ENCODE data around the gene TUBA3E.
"Not testable (repeated sequence)": the region's sequence is repeated elsewhere in the genome, so short reads cannot be mapped to it uniquely, and the experiment has no call there.

The TUBA3E gene

DNA sequence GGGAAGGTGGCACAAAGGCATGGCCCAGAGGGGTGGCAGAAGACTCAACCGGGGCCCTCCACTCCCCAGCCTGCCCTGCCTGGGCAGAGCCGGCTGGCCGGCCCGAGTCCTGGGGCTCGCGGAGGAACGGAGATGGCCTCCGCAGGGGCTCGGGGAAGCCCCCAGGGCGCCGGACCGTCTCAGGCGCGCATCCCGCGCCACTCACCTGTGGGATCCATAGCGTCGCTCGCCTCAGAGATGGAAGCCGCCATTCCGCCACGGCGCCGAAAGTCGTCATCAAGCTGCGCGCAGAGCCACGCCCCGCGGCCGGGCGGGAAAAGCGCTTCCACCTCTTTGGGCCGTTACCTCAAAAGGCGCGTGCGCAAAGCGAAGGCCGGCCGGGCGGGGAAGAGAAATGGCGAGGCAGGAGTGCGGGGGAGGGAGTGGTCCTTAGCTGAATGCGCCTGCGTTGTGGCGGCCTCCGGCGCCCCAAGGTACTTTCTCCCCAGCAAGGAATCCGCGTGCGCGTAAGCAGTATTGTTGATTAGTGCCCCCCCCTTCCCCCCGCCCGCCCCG lies 16.8 kb downstream of the TUBA3E start, which contains the start of gene SMPD4:
Gene SMPD4, minus strand, starts transcription at position 278 of the 555 bp plus-strand sequence. CDS start 5,010 bp downstream, outside the sequence.
- TF ChIP-seq, protein P1, sequence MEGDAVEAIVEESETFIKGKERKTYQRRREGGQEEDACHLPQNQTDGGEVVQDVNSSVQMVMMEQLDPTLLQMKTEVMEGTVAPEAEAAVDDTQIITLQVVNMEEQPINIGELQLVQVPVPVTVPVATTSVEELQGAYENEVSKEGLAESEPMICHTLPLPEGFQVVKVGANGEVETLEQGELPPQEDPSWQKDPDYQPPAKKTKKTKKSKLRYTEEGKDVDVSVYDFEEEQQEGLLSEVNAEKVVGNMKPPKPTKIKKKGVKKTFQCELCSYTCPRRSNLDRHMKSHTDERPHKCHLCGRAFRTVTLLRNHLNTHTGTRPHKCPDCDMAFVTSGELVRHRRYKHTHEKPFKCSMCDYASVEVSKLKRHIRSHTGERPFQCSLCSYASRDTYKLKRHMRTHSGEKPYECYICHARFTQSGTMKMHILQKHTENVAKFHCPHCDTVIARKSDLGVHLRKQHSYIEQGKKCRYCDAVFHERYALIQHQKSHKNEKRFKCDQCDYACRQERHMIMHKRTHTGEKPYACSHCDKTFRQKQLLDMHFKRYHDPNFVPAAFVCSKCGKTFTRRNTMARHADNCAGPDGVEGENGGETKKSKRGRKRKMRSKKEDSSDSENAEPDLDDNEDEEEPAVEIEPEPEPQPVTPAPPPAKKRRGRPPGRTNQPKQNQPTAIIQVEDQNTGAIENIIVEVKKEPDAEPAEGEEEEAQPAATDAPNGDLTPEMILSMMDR (IDR thresholded peaks at IDR 0.05; ENCODE audit: control insufficient read depth, extremely low read depth, insufficient read depth) = no peak
- peak; percentile 70 for DNase-seq (ENCODE audit: low read depth)
- H3K4me3 ChIP-seq (ENCODE audit: low read depth, low read length) = peak within 1 kb of the TSS; percentile 78

- not testable (repeated sequence) for DNase-seq (ENCODE audit: low read depth)
Measured at GRCh38 chr2:130180404-130181324, 17.6 kb downstream of the TUBA3E start.

DNA sequence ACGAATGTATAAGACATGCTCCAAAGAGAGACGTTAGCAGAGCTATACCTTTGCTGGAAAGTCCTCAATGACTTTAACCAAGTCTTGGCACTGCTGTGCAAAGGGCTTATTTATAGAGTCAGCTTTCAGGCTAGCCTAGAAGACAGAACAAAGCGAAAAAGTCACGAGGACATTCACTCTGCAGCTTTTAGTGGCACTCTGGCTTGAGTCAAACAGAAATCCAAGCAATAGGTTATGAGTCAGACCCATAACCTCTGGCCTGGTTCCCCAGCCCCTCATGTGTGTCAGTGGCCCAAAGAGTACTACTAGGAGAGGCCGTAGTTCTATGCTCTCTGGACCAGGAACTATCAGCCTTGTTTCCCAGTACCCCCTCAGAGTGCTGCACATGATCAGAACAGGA lies 23.4 kb downstream of the TUBA3E start:
- DNase-seq (ENCODE audit: low read depth); H3K4me3 ChIP-seq (ENCODE audit: low read depth, low read length): not testable (repeated sequence)

More at GRCh38 chr2:130180404-130181324, 17.6 kb downstream of the TUBA3E start:
- peak overlapping the region; percentile 78 for H3K4me3 ChIP-seq (ENCODE audit: low read depth, low read length)

DNA sequence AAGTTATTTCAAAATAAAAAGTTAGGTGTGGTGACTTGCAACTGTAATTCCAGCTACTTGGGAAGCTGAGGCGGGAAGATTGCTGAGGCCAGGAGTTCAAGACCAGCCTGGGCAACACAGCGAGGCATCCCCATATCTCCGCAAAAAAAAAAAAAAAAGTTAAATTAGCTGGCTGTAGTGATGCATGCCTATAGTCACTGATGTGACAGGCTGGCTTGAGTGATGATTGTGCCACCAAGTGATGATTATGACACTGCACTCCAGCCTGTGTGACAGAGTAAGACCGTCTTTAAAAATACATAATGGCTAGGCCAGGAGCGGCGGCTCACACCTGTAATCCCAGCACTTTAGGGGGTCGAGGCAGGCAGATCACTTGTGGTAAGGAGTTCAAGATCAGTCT lies 28.3 kb downstream of the TUBA3E start:
- TF ChIP-seq, protein P1 (IDR thresholded peaks at IDR 0.05; ENCODE audit: control insufficient read depth, extremely low read depth, insufficient read depth) = no peak
- no peak overlapping the region for H3K4me3 ChIP-seq (ENCODE audit: low read depth, low read length)
- no peak for DNase-seq (ENCODE audit: low read depth)

DNA sequence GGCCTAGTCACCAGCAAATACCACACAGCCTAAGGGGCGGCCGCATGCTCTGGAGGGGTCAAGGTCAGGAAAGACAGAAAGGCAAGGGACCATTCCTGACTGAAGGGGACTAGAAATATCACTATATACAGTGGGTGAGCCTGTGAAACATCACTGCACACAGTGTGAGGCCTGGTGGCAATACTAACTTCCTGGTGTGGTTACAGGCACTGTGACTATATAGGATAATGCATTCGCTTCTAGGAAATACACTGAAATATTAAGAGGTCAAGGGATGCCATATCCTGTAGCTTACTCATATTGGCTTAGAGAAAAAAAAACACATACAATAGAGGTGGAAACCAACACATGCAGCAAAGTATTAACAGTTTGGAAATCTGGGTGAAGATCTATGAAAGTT lies 29.1 kb downstream of the TUBA3E start:
- not testable (repeated sequence) for H3K4me3 ChIP-seq (ENCODE audit: low read depth, low read length); DNase-seq (ENCODE audit: low read depth)

DNA sequence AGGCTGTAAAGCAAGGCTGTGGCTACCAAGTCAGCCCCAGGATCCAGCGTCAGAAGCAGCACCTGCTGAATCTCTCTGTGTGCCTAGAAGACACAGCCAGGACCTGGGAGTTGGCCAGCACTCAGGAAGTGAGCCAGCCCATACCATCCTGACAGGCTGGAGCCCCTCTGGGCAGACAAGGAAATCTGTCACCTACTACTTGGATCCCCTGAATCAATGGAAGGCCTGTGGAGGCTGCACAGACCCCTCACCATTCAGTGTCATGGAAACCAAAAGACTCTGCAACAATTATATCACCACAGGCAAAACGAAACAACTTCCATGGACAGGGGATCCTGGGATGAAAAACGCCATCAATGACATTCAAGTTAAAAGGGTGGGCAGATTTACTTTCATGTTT lies 31.6 kb downstream of the TUBA3E start:
- H3K4me3 ChIP-seq (ENCODE audit: low read depth, low read length); DNase-seq (ENCODE audit: low read depth): not testable (repeated sequence)

- DNase-seq (ENCODE audit: low read depth) = no peak
- TF ChIP-seq, protein P1 (IDR thresholded peaks at IDR 0.05; ENCODE audit: control insufficient read depth, extremely low read depth, insufficient read depth) = no peak
- H3K4me3 ChIP-seq (ENCODE audit: low read depth, low read length) = no peak overlapping the region
Measured at GRCh38 chr2:130165293-130166016, 32.8 kb downstream of the TUBA3E start.

DNA sequence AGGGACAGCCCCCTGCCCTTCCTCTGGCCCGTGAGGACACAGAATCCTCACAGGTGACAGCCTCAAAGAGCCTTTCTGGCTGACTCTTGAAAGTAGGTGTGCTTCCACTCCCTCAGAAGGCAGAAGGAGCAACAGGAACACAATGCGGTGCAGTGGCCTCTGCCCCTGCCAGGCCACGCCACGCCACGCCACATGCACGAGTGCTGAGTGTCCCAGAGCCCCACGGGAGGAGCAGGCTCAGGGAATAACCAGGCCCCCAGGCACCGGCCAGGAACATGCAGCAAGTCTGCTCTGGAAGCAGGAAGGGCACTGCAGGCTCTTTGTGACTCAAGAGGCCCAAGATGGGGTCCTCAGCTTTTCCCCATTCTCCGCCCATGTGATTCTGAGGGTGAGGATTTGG lies 35.3 kb downstream of the TUBA3E start:
- H3K4me3 ChIP-seq (ENCODE audit: low read depth, low read length) = no peak overlapping the region
- TF ChIP-seq, protein P1 (IDR thresholded peaks at IDR 0.05; ENCODE audit: control insufficient read depth, extremely low read depth, insufficient read depth) = no peak
- DNase-seq (ENCODE audit: low read depth) = no peak

- H3K4me3 ChIP-seq (ENCODE audit: low read depth, low read length); DNase-seq (ENCODE audit: low read depth): not testable (repeated sequence)
Measured at GRCh38 chr2:130162486-130162885, 35.8 kb downstream of the TUBA3E start.

- DNase-seq (ENCODE audit: low read depth); H3K4me3 ChIP-seq (ENCODE audit: low read depth, low read length): not testable (repeated sequence)
Measured at GRCh38 chr2:130160838-130161705, 37.2 kb downstream of the TUBA3E start.
